Measurements from ENCODE around the gene DISP3. TPM values are rescaled to one million over a fixed set of nuclear protein-coding genes. Genes with fewer than 3 reads are reported as not detected.

Gene DISP3
- total and polyA plus RNA-seq, 2 of the 4 experiments (the other 2 are of a cell fraction), result 0.05 TPM; not detected in 1

- H3K27ac ChIP-seq (ENCODE audit: insufficient read depth, low read length), result no peak overlapping the region
- H3K9me3 ChIP-seq (ENCODE audit: control insufficient read depth, insufficient read depth, low read length), result no peaks in the 10 kb centered on the region
- no peak overlapping the region for H2AK5ac ChIP-seq (ENCODE audit: low read depth, low read length)
- no peak overlapping the region for H3K4me2 ChIP-seq (ENCODE audit: low read depth, low read length)
- no peak overlapping the region for H2BK120ac ChIP-seq (ENCODE audit: low read depth, low read length)
- no peak overlapping the region for H2AK9ac ChIP-seq (replicated peaks; ENCODE audit: low read depth, low read length, poor library complexity)
- POLR2A ChIA-PET (ENCODE audit: unreplicated experiment), result no interaction called here
- H2AFZ ChIP-seq (replicated peaks; ENCODE audit: low read length, poor library complexity), result no peak overlapping the region
- CTCF ChIA-PET, result no interaction called here
- no peak for DNase-seq
- no peaks in the 10 kb centered on the region for H3K4me1 ChIP-seq (ENCODE audit: control insufficient read depth, insufficient read depth, low read length)
- dilution Hi-C loops (cut with HindIII; ENCODE audit: low sequenced_read_pairs, unreplicated experiment) (no loop called here), in situ Hi-C loops (cut with MboI; ENCODE audit: low sequenced_read_pairs) (no loop called here), intact Hi-C loops (cut with micrococcal nuclease) (no loop called here)
- H3K36me3 ChIP-seq (ENCODE audit: control insufficient read depth, insufficient read depth, low read length), result no peaks in the 10 kb centered on the region
- no peak overlapping the region for H2BK15ac ChIP-seq (ENCODE audit: low read depth, low read length)
- no peak for ATAC-seq (ENCODE audit: low read depth)
- no peak overlapping the region for H4K8ac ChIP-seq (ENCODE audit: low read depth in 2 of 2, low read length in 2 of 2)
- H4K20me1 ChIP-seq (ENCODE audit: insufficient read depth, low read length), result no peaks in the 10 kb centered on the region
- H4K5ac ChIP-seq (ENCODE audit: low read depth, low read length), result no peak overlapping the region
- no peak overlapping the region for H4K91ac ChIP-seq (ENCODE audit: insufficient read depth, low read depth, low read length)
- no peak overlapping the region for H3K9ac ChIP-seq (ENCODE audit: low read depth, low read length)
- no peaks in the 10 kb centered on the region for H3K9me1 ChIP-seq (ENCODE audit: insufficient read depth, low read length)
- H2BK20ac ChIP-seq (ENCODE audit: low read depth, low read length), result no peak overlapping the region
- no peak overlapping the region for H3K18ac ChIP-seq (ENCODE audit: low read depth, low read length)
- 89% methylated on average over 3 of the region's 12 CpGs; no CpG with 5 or more reads in 1 of the 2 experiments for WGBS, 2 experiments (ENCODE audit: extremely low coverage in 2 of 2, insufficient read length in 1 of 2)
- H3K4ac ChIP-seq (ENCODE audit: low read depth, low read length), result no peak overlapping the region
- H3K23ac ChIP-seq (ENCODE audit: low read depth, low read length), result no peak overlapping the region
- H3K56ac ChIP-seq (ENCODE audit: extremely low read depth, insufficient read depth, low read length), result no peak overlapping the region
- no TSS peak for BruUV-seq (replicated peaks)
- H3K79me1 ChIP-seq (ENCODE audit: low read depth in 1 of 2, low read length in 2 of 2), result no peaks in the 10 kb centered on the region
- H2BK5ac ChIP-seq (ENCODE audit: low read depth, low read length, poor library complexity, severe bottlenecking), result no peak overlapping the region
- no peak overlapping the region for H3K14ac ChIP-seq (replicated peaks; ENCODE audit: low read depth, low read length)
- no peak overlapping the region for H3K4me3 ChIP-seq (ENCODE audit: insufficient read depth, low read depth, low read length)
- TF ChIP-seq SMC3 (IDR thresholded peaks at IDR 0.05; ENCODE audit: low read depth, low read length) (no peak), CHD1 (IDR thresholded peaks at IDR 0.05; ENCODE audit: low read depth, low read length) (no peak), ELK1 (IDR thresholded peaks at IDR 0.05; ENCODE audit: borderline replicate concordance, low read depth, low read length) (no peak)
- H3K27me3 ChIP-seq (ENCODE audit: control insufficient read depth, insufficient read depth, low read length), result no peaks in the 10 kb centered on the region; the same call in 1 of the 2 replicates
These were observed 56.4 kb downstream of the DISP3 start for GRCh38 chr1:11535316-11535715.

Data from IMR-90 (cell line).